Spleen (tissue), 11 donors: ENCODE measurements around the gene PABPC1L. TPM values are rescaled to one million over a fixed set of nuclear protein-coding genes. Genes with fewer than 3 reads are reported as not detected.

Experiments used
- DNase-seq: peaks from one replicate; pipeline ENCODE4 v3.0.0-alpha.2; 2020
- H3K27ac ChIP-seq, 8 donors: fragments of 200-600 bp; sonication (generic) in 7 of 8; 1 replicate in 4 of 8; 2 replicates in 4 of 8; pipeline versions ENCODE4 v1.5.0 to v1.8.0; 2016 to 2021; ENCODE audit warnings: inconsistent platforms in 4 of 8, mild to moderate bottlenecking in 4 of 8, moderate library complexity in 1 of 8
- H3K27me3 ChIP-seq, 7 donors: fragments of 200-600 bp; sonication (generic) in 6 of 7; replicated peaks in 1 of 7; 1 replicate in 4 of 7; 2 replicates in 3 of 7; pipeline versions ENCODE4 v1.5.0 to v1.8.0; 2016 to 2021; ENCODE audit warnings: inconsistent platforms in 3 of 7, mild to moderate bottlenecking in 1 of 7
- H3K36me3 ChIP-seq, 6 donors: fragments of 200-600 bp; sonication (generic) in 5 of 6; 1 replicate in 4 of 6; 2 replicates in 2 of 6; pipeline versions ENCODE4 v1.5.0 to v1.8.0; 2016 to 2021; ENCODE audit warnings: inconsistent platforms in 2 of 6
- H3K4me1 ChIP-seq, 6 donors: fragments of 200-600 bp; sonication (generic) in 5 of 6; 1 replicate in 3 of 6; 2 replicates in 3 of 6; pipeline versions ENCODE4 v1.5.0 to v1.8.0; 2016 to 2021; ENCODE audit warnings: inconsistent platforms in 3 of 6
- H3K4me3 ChIP-seq, 8 donors: fragments of 200-600 bp; sonication (generic) in 7 of 8; 1 replicate in 4 of 8; 2 replicates in 4 of 8; pipeline versions ENCODE4 v1.5.0 to v1.8.0; 2016 to 2021; ENCODE audit warnings: inconsistent platforms in 4 of 8, mild to moderate bottlenecking in 4 of 8, moderate library complexity in 2 of 8
- H3K9me3 ChIP-seq, 8 donors: fragments of 200-600 bp; sonication (generic) in 7 of 8; 1 replicate in 4 of 8; 2 replicates in 4 of 8; pipeline versions ENCODE4 v1.5.0 to v1.8.0; 2016 to 2021; ENCODE audit warnings: inconsistent platforms in 4 of 8
- CTCF ChIP-seq, 11 experiments: fragments of 200-600 bp in 7 of 11; fragments of 450-650 bp in 4 of 11; sonication (generic) in 4 of 11; IDR thresholded peaks in 8 of 11; conservative IDR thresholded peaks in 3 of 11; 1 replicate in 7 of 11; 2 replicates in 4 of 11; pipeline versions ENCODE4 v1.4.0 to v1.8.0; 2016 to 2021; ENCODE audit warnings: antibody characterized with exemption in 11 of 11, inconsistent platforms in 4 of 11, mild to moderate bottlenecking in 1 of 11
- POLR2A ChIP-seq, 3 donors: fragments of 450-650 bp; IDR thresholded peaks; one replicate each; pipeline ENCODE4 v1.5.1; 2017; ENCODE audit warnings: antibody characterized with exemption in 3 of 3, mild to moderate bottlenecking in 1 of 3
- POLR2AphosphoS5 ChIP-seq, 3 donors: sonication (generic); formaldehyde crosslinking; IDR thresholded peaks; one replicate each; pipeline ENCODE4 v1.5.1; 2017; ENCODE audit warnings: antibody characterized with exemption in 3 of 3
- WGBS, 5 donors: extraction: QIAGEN DNeasy Blood & Tissue Kit in 3 of 5; methylation state at CpG; one replicate each; pipeline versions ENCODE4 v1.1.5 to v1.1.7; 2013 to 2018; 5-methylcytosine and 5-hydroxymethylcytosine counted together
- intact Hi-C: fragments of 100-400 bp; cut with DNase I; formaldehyde crosslinking; loops from one replicate; pipeline ENCODE4 v1.15.0; 2023; ENCODE audit warnings: low total_unique reads
- polyA plus RNA-seq, 3 donors: library from polyadenylated mRNA; stranded (reverse); fragments of 200-250 nt; gene quantifications; one replicate each; pipeline ENCODE4 v1.2.1, GENCODE V29; 2013
- total RNA-seq, 7 donors: library from RNA; depleted of rRNA in 3 of 7; stranded (reverse); fragments of >200 nt in 3 of 7; fragmentation: NEBNext Ultra II Directional in 4 of 7; extraction: Animal tissue kit (Norgen Biotek cat#: 25700) in 4 of 7; gene quantifications; one replicate each; pipeline versions ENCODE4 v1.1.0 to v1.2.1, GENCODE V29; 2016 to 2021
- donor health status: healthy with polysubstance abuse.
- donor health status: DM: no; HTN: no; CAD: no; lungs with moderate emphysema.
- donor health status: DM: no; HTN: no; CAD: no.
- donor health status: Bipolar disorder and iron deficiency.
- donor health status: healthy.
- donor health status: DM: no; HTN: no; CAD: no.
- donor health status: DM: yes; HTN: yes; CAD: no.

Gene PABPC1L
- total and polyA plus RNA-seq, 10 donors: 27.0 to 61.4 (median 33.8) TPM

- no peak overlapping the region for H3K27ac ChIP-seq
- no peak for DNase-seq
- peaks cover 0 to under 1% (median 0%) of the 10 kb centered on the region in 6 donors for H3K4me1 ChIP-seq
- TF ChIP-seq POLR2AphosphoS5 (IDR thresholded peaks at IDR 0.05) (no peak), POLR2A (IDR thresholded peaks at IDR 0.05) (no peak), CTCF (IDR thresholded peaks at IDR 0.05 in 8 of 11, conservative IDR thresholded peaks at IDR 0.05 in 3 of 11) (no peak)
- H3K27me3 ChIP-seq: no peaks in the 10 kb centered on the region
- H3K36me3 ChIP-seq: peaks cover 0 to 100% (median 74%) of the 10 kb centered on the region in 6 donors
- intact Hi-C loops: no loop called here
- WGBS, 5 donors: 85 to 95% (median 87%) methylated on average over 7 of the region's 7 CpGs
- H3K4me3 ChIP-seq: no peak overlapping the region
- no peaks in the 10 kb centered on the region for H3K9me3 ChIP-seq
Observed at GRCh38 chr20:44941120-44941691, 31.3 kb downstream of the PABPC1L start.

GRCh38 chr20:44942264-44942973 is 32.6 kb downstream of the PABPC1L start:
- no peak overlapping the region for H3K27ac ChIP-seq
- TF ChIP-seq POLR2A (IDR thresholded peaks at IDR 0.05): no peak
- TF ChIP-seq CTCF (IDR thresholded peaks at IDR 0.05 in 8 of 11, conservative IDR thresholded peaks at IDR 0.05 in 3 of 11): no peak
- TF ChIP-seq POLR2AphosphoS5 (IDR thresholded peaks at IDR 0.05): no peak
- H3K9me3 ChIP-seq: no peaks in the 10 kb centered on the region
- peaks cover 0 to 13% (median 0%) of the 10 kb centered on the region in 6 donors for H3K4me1 ChIP-seq
- no peaks in the 10 kb centered on the region for H3K27me3 ChIP-seq
- WGBS, 5 donors: 86 to 95% (median 89%) methylated on average over 2 to 4 of the region's 4 CpGs
- H3K4me3 ChIP-seq: no peak overlapping the region
- no peak for DNase-seq
- peaks cover 0 to 100% (median 75%) of the 10 kb centered on the region in 6 donors for H3K36me3 ChIP-seq
- intact Hi-C loops: no loop called here

- H3K36me3 ChIP-seq: peaks cover 0 to 100% (median 81%) of the 10 kb centered on the region in 6 donors
- no peak overlapping the region for H3K4me3 ChIP-seq
- no peak overlapping the region for H3K27ac ChIP-seq
- no peaks in the 10 kb centered on the region for H3K9me3 ChIP-seq
- DNase-seq: no peak
- H3K4me1 ChIP-seq: peaks cover 0 to 16% (median 0%) of the 10 kb centered on the region in 6 donors
- 88 to 98% (median 96%) methylated on average over 4 of the region's 4 CpGs for WGBS, 5 donors
- intact Hi-C loops: no loop called here
- H3K27me3 ChIP-seq: no peaks in the 10 kb centered on the region
- TF ChIP-seq POLR2A (IDR thresholded peaks at IDR 0.05) (no peak), POLR2AphosphoS5 (IDR thresholded peaks at IDR 0.05) (no peak), CTCF (IDR thresholded peaks at IDR 0.05 in 8 of 11, conservative IDR thresholded peaks at IDR 0.05 in 3 of 11) (no peak)
Observed at GRCh38 chr20:44943828-44944227, 34.0 kb downstream of the PABPC1L start.

- no peak for TF ChIP-seq POLR2A (IDR thresholded peaks at IDR 0.05)
- TF ChIP-seq POLR2AphosphoS5 (IDR thresholded peaks at IDR 0.05): peak in 2 of 3 donors; percentile 17 to 20
- WGBS, 5 donors: 68 to 83% (median 81%) methylated on average over 5 to 6 of the region's 6 CpGs
- peak overlapping the region in 3 of 8 donors; percentile 9 to 15 (median 15) for H3K27ac ChIP-seq
- no peaks in the 10 kb centered on the region for H3K9me3 ChIP-seq
- peaks cover 0 to 16% (median 0%) of the 10 kb centered on the region in 6 donors for H3K4me1 ChIP-seq
- peaks cover 0 to 100% (median 89%) of the 10 kb centered on the region in 6 donors for H3K36me3 ChIP-seq
- H3K27me3 ChIP-seq: no peaks in the 10 kb centered on the region
- no peak overlapping the region for H3K4me3 ChIP-seq
- intact Hi-C loops: no loop called here
- DNase-seq: no peak
Observed at GRCh38 chr20:44945261-44945660, 35.4 kb downstream of the PABPC1L start.
